Neural cell (in vitro differentiated cells): ENCODE measurements around the gene NRCAM.

Source experiments
- EP300 ChIP-seq: fragments of 450-650 bp; conservative IDR thresholded peaks from 2 replicates; pipeline ENCODE4 v1.6.1; 2014; ENCODE audit warnings: antibody characterized with exemption, mild to moderate bottlenecking, moderate library complexity; ENCODE audit not compliant: poor library complexity, severe bottlenecking
- RAD21 ChIP-seq: fragments of 450-650 bp; conservative IDR thresholded peaks from 2 replicates; pipeline ENCODE4 v1.6.1; 2014; ENCODE audit warnings: antibody characterized with exemption, mild to moderate bottlenecking, moderate library complexity
- SMC3 ChIP-seq: fragments of 450-650 bp; conservative IDR thresholded peaks from 2 replicates; pipeline ENCODE4 v1.6.1; 2014; ENCODE audit warnings: antibody characterized with exemption, mild to moderate bottlenecking, moderate library complexity; ENCODE audit not compliant: poor library complexity
- TF ChIP-seq, protein P1 (sequence below): IDR thresholded peaks from 2 replicates; pipeline ENCODE4 v1.6.1; 2012; ENCODE audit warnings: borderline replicate concordance

DNA sequence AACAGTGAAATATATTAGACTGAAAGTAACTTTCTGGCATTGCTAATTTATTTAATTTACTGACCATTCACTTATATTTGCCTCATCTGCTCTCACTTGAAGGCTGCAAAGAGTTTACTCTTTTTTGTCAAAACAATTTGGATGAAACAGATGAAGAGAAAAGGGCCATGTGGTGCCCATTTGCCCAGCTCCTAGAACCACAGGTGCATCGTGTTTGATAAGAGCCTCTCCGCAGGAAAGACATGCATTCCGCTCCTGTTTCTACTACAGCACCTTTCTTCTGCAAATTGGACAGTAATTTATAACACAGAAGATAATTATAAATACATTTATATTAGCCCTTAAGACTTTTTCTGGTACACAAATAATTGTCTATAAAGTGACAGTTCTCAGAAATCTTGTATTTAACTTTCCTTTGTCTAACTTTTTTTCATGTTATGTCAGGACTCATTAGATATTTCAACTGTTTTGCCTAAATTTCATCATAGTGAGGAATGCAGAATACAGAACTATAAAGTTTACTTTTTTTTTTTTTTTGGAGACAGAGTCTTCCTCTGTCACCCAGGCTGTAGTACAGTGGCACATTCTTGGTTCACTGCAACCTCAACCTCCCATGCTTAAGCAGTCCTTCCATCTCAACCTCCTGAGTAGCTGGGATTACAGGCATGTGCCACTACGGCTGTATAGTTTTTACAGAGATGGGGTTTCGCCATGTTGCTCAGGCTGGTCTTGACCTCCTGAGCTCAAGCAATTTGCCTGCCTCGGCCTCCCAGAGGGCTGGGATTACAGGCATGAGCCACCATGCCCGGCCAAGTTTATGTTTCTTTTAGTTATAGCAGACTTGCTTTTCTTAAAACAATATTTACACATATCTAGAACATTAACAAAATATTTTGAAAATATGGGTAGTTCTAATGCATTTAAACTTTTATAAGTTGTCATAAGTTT lies 326.9 kb downstream of the NRCAM start:
- TF ChIP-seq, protein P1, sequence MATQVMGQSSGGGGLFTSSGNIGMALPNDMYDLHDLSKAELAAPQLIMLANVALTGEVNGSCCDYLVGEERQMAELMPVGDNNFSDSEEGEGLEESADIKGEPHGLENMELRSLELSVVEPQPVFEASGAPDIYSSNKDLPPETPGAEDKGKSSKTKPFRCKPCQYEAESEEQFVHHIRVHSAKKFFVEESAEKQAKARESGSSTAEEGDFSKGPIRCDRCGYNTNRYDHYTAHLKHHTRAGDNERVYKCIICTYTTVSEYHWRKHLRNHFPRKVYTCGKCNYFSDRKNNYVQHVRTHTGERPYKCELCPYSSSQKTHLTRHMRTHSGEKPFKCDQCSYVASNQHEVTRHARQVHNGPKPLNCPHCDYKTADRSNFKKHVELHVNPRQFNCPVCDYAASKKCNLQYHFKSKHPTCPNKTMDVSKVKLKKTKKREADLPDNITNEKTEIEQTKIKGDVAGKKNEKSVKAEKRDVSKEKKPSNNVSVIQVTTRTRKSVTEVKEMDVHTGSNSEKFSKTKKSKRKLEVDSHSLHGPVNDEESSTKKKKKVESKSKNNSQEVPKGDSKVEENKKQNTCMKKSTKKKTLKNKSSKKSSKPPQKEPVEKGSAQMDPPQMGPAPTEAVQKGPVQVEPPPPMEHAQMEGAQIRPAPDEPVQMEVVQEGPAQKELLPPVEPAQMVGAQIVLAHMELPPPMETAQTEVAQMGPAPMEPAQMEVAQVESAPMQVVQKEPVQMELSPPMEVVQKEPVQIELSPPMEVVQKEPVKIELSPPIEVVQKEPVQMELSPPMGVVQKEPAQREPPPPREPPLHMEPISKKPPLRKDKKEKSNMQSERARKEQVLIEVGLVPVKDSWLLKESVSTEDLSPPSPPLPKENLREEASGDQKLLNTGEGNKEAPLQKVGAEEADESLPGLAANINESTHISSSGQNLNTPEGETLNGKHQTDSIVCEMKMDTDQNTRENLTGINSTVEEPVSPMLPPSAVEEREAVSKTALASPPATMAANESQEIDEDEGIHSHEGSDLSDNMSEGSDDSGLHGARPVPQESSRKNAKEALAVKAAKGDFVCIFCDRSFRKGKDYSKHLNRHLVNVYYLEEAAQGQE, result no peak
- no peak for TF ChIP-seq RAD21
- TF ChIP-seq SMC3, result no peak
- no peak for TF ChIP-seq EP300
